Measurements from ENCODE around the gene ZNF618. TPM values are rescaled to one million over a fixed set of nuclear protein-coding genes. Genes with fewer than 3 reads are reported as not detected.

ZNF618 gene
- polyA plus RNA-seq, 3 donors = 0.53 to 1.9 (median 0.78) TPM

DNA sequence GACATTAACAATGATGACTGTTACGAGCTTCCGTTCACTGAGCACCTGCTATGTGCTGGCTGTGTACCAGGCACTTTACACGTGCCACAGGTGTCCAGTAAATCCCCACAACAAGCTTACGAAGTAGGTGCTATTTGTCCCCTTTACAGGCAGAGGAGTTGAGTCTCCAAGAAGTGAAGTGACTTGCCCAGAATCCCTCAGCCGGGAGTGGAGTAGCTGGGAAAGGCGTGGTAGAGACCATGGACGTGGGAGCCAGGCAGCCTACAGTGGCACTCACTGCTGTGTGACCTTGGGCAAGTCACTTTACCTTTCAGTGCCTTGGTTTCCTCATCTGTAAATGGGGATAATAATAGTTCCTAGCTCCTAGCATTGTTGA lies 202.7 kb downstream of the ZNF618 start:
- H3K36me3 ChIP-seq (replicated peaks in 1 of 2; ENCODE audit: control insufficient read depth in 1 of 2, insufficient read depth in 2 of 2, low read length in 2 of 2) = no peaks in the 10 kb centered on the region
- H4K20me1 ChIP-seq (ENCODE audit: insufficient read depth, low read length) = no peaks in the 10 kb centered on the region
- intact Hi-C loops (cut with micrococcal nuclease) = no loop called here
- no peak for DNase-seq
- Mint-ChIP-seq H3K27me3 (ENCODE audit: low read depth in 3 of 3) (peaks cover 3 to 16% (median 5%) of the 10 kb centered on the region in 3 donors), H3K4me1 (peaks cover 2% of the 10 kb centered on the region), H3K4me3 (no peak overlapping the region), H3K36me3 (no peaks in the 10 kb centered on the region), H3K27ac (no peak overlapping the region), H3K9me3 (no peaks in the 10 kb centered on the region)
- H3K79me2 ChIP-seq (ENCODE audit: insufficient read depth, low read length) = no peaks in the 10 kb centered on the region
- TF ChIP-seq, protein P1, sequence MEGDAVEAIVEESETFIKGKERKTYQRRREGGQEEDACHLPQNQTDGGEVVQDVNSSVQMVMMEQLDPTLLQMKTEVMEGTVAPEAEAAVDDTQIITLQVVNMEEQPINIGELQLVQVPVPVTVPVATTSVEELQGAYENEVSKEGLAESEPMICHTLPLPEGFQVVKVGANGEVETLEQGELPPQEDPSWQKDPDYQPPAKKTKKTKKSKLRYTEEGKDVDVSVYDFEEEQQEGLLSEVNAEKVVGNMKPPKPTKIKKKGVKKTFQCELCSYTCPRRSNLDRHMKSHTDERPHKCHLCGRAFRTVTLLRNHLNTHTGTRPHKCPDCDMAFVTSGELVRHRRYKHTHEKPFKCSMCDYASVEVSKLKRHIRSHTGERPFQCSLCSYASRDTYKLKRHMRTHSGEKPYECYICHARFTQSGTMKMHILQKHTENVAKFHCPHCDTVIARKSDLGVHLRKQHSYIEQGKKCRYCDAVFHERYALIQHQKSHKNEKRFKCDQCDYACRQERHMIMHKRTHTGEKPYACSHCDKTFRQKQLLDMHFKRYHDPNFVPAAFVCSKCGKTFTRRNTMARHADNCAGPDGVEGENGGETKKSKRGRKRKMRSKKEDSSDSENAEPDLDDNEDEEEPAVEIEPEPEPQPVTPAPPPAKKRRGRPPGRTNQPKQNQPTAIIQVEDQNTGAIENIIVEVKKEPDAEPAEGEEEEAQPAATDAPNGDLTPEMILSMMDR (IDR thresholded peaks at IDR 0.05) = no peak
- H3K27me3 ChIP-seq (ENCODE audit: control insufficient read depth in 2 of 2, insufficient read depth in 2 of 2, low read length in 2 of 2) = peaks cover 0 to 9% of the 10 kb centered on the region in 2 donors
- 100% methylated on average over 4 of the region's 7 CpGs for WGBS (ENCODE audit: insufficient coverage)
- no peaks in the 10 kb centered on the region for H3K9me3 ChIP-seq (replicated peaks in 1 of 2; ENCODE audit: control insufficient read depth in 1 of 2, insufficient read depth in 1 of 2, low read length in 2 of 2)
- no peaks in the 10 kb centered on the region for H3K4me1 ChIP-seq (ENCODE audit: control insufficient read depth in 1 of 2, insufficient read depth in 2 of 2, low read length in 2 of 2)
- H3K4me3 ChIP-seq (replicated peaks in 1 of 3; ENCODE audit: low read depth in 2 of 3, low read length in 3 of 3) = no peak overlapping the region
- H3K9ac ChIP-seq (ENCODE audit: insufficient read depth, low read length, poor library complexity, severe bottlenecking) = no peak overlapping the region
- no peak overlapping the region for H3K4me2 ChIP-seq (replicated peaks; ENCODE audit: extremely low read depth, low read length, poor library complexity, severe bottlenecking)
- H3K27ac ChIP-seq (ENCODE audit: low read depth in 1 of 2, low read length in 2 of 2) = no peak overlapping the region
- no peak overlapping the region for H2AFZ ChIP-seq (ENCODE audit: insufficient read depth, low read depth, low read length, poor library complexity, severe bottlenecking)

DNA sequence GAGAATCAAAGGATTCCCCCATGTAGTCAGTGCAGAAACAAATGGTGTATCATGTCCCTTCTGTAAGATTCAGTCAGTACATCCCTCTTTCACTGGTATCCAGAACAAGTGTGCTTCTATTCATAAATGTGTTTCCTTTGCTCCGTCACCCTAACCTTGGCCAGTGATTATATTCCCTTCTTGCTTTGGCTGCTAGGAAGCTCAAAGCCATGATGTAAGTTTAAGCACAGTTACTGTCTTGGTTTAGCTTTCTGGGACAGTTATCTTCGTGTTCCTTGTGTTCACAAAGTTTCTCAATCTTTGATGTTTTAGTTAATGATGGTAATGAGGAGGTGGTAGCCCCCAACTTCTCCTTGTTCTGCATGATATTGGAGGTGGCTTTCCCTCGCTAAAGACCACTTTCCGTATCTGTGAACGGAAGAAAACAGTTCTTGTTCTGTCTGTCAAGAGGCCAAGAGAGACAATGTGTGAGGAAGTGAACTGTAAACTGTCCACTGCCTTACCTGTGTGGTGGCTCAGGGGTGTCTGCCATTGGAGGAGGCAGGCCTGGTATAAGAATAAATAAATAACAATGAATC lies 204.2 kb downstream of the ZNF618 start:
- DNase-seq = no peak
- TF ChIP-seq, protein P1 (IDR thresholded peaks at IDR 0.05) = no peak
- Mint-ChIP-seq H3K36me3 (no peaks in the 10 kb centered on the region), H3K4me3 (no peak overlapping the region), H3K4me1 (peaks cover 2% of the 10 kb centered on the region), H3K27ac (no peak overlapping the region), H3K9me3 (no peaks in the 10 kb centered on the region), H3K27me3 (ENCODE audit: low read depth in 3 of 3) (peaks cover 3 to 10% (median 5%) of the 10 kb centered on the region in 3 donors)
- Histone ChIP-seq H3K4me3 (replicated peaks in 1 of 3; ENCODE audit: low read depth in 2 of 3, low read length in 3 of 3) (no peak overlapping the region), H2AFZ (ENCODE audit: insufficient read depth, low read depth, low read length, poor library complexity, severe bottlenecking) (no peak overlapping the region), H3K4me1 (ENCODE audit: control insufficient read depth in 1 of 2, insufficient read depth in 2 of 2, low read length in 2 of 2) (no peaks in the 10 kb centered on the region), H3K4me2 (replicated peaks; ENCODE audit: extremely low read depth, low read length, poor library complexity, severe bottlenecking) (no peak overlapping the region), H4K20me1 (ENCODE audit: insufficient read depth, low read length) (no peaks in the 10 kb centered on the region), H3K9me3 (replicated peaks in 1 of 2; ENCODE audit: control insufficient read depth in 1 of 2, insufficient read depth in 1 of 2, low read length in 2 of 2) (no peaks in the 10 kb centered on the region), H3K79me2 (ENCODE audit: insufficient read depth, low read length) (no peaks in the 10 kb centered on the region), H3K27me3 (ENCODE audit: control insufficient read depth in 2 of 2, insufficient read depth in 2 of 2, low read length in 2 of 2) (peaks cover 0 to 2% of the 10 kb centered on the region in 2 donors), H3K9ac (ENCODE audit: insufficient read depth, low read length, poor library complexity, severe bottlenecking) (no peak overlapping the region), H3K36me3 (replicated peaks in 1 of 2; ENCODE audit: control insufficient read depth in 1 of 2, insufficient read depth in 2 of 2, low read length in 2 of 2) (no peaks in the 10 kb centered on the region), H3K27ac (ENCODE audit: low read depth in 1 of 2, low read length in 2 of 2) (no peak overlapping the region)
- intact Hi-C loops (cut with micrococcal nuclease) = no loop called here
- 96% methylated on average over 3 of the region's 5 CpGs for WGBS (ENCODE audit: insufficient coverage)

All from CD14-positive monocyte (primary cell).